Esophagus squamous epithelium (tissue), 5 donors: Measurements from ENCODE around the gene TGFBR3. TPM values are rescaled to one million over a fixed set of nuclear protein-coding genes. Genes with fewer than 3 reads are reported as not detected.
A peak's percentile ranks its signal among the peaks of the same experiment; 100 is the strongest.
"Not testable (repeated sequence)": the region's sequence is repeated elsewhere in the genome, so short reads cannot be mapped to it uniquely, and the experiment has no call there.

Experiments used
- DNase-seq: peaks from one replicate; lab custom pipeline; 2025; lab: John Stamatoyannopoulos, UW
- H3K27ac ChIP-seq, 4 donors: fragments of 200-600 bp; sonication (generic); one replicate each; pipeline ENCODE4 v1.5.1; 2016 to 2019; ENCODE audit warnings: mild to moderate bottlenecking in 1 of 4
- H3K27me3 ChIP-seq, 4 donors: fragments of 200-600 bp; sonication (generic); 1 replicate in 3 of 4; 2 replicates in 1 of 4; pipeline versions ENCODE4 v1.5.1 to v1.6.0; 2017 to 2021; ENCODE audit warnings: antibody characterized with exemption in 1 of 4
- H3K36me3 ChIP-seq, 3 donors: fragments of 200-600 bp; sonication (generic); one replicate each; pipeline ENCODE4 v1.5.1; 2016 to 2019
- H3K4me1 ChIP-seq, 3 donors: fragments of 200-600 bp; sonication (generic); one replicate each; pipeline ENCODE4 v1.5.1; 2017 to 2019
- H3K4me3 ChIP-seq, 4 donors: fragments of 200-600 bp; sonication (generic); 1 replicate in 3 of 4; 2 replicates in 1 of 4; pipeline ENCODE4 v1.5.1; 2016 to 2019; ENCODE audit warnings: mild to moderate bottlenecking in 2 of 4, moderate library complexity in 1 of 4
- H3K9me3 ChIP-seq, 3 donors: fragments of 200-600 bp; sonication (generic); one replicate each; pipeline ENCODE4 v1.5.1; 2016 to 2019
- CTCF ChIP-seq, 6 experiments: fragments of 450-650 bp in 4 of 6; fragments of 200-600 bp in 2 of 6; sonication (generic) in 2 of 6; IDR thresholded peaks; one replicate each; pipeline ENCODE4 v1.5.1; 2016 to 2019; ENCODE audit warnings: antibody characterized with exemption in 6 of 6, mild to moderate bottlenecking in 4 of 6, moderate library complexity in 4 of 6
- POLR2A ChIP-seq, 4 donors: fragments of 450-650 bp; IDR thresholded peaks; one replicate each; pipeline ENCODE4 v1.6.1; 2017; ENCODE audit warnings: antibody characterized with exemption in 4 of 4, mild to moderate bottlenecking in 4 of 4, moderate library complexity in 3 of 4
- WGBS, 2 donors: methylation state at CpG; one replicate each; pipeline ENCODE4 v1.1.5; 2018; 5-methylcytosine and 5-hydroxymethylcytosine counted together
- intact Hi-C: fragments of 100-400 bp; cut with DNase I; formaldehyde crosslinking; loops from one replicate; pipeline ENCODE4 v1.15.0; 2022
- total RNA-seq, 4 donors: library from RNA; depleted of rRNA; stranded (reverse); fragments of >200 nt; gene quantifications; one replicate each; pipeline ENCODE4 v1.1.0, GENCODE V29; 2016
- donor health status: DM: yes; HTN: yes; CAD: no.

TGFBR3 gene
- total RNA-seq, 4 donors from 2014 or later, result 11.3 to 119 (median 30.7) TPM

GRCh38 chr1:91836331-91837040 lies 49.5 kb downstream of the TGFBR3 start:
- no peaks in the 10 kb centered on the region for H3K27me3 ChIP-seq
- WGBS, 2 donors, result 72 to 78% methylated on average over 8 of the region's 8 CpGs
- peak overlapping the region in 3 of 4 donors; percentile 20 to 39 (median 24) for H3K27ac ChIP-seq
- intact Hi-C loops, result no loop called here
- peaks cover 0 to 27% (median 8%) of the 10 kb centered on the region in 3 donors for H3K4me1 ChIP-seq
- H3K9me3 ChIP-seq, result no peaks in the 10 kb centered on the region
- H3K4me3 ChIP-seq, result no peak overlapping the region
- no peaks in the 10 kb centered on the region for H3K36me3 ChIP-seq
- TF ChIP-seq CTCF (IDR thresholded peaks at IDR 0.05) (no peak), POLR2A (IDR thresholded peaks at IDR 0.05) (no peak)
- no peak for DNase-seq

DNA sequence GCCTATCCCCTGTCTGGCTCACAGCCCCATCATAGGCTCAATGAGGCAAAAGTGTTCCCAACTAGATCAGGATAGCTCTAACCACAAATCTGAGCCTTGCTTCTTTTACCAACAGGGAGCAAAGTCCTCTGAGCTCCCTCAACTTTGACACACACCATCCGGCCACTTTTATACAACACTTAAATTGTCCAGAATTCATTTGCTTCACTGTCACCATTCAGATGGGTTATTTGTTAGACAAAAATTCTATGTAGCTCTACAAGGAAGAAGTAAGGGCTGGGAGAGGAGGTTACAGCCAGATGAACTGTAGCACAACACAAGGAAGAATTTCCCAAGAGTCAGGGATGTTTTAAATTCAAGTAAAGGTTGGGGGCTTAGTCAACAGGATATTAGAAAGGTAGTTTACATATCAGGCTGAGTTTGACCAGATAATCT lies 50.8 kb downstream of the TGFBR3 start:
- intact Hi-C loops, result no loop called here
- 67 to 83% methylated on average over 1 of the region's 1 CpG for WGBS, 2 donors
- Histone ChIP-seq H3K27ac (peak overlapping the region in 2 of 4 donors; percentile 56 to 57), H3K4me3 (no peak overlapping the region), H3K9me3 (no peaks in the 10 kb centered on the region), H3K4me1 (peaks cover 9 to 32% (median 19%) of the 10 kb centered on the region in 3 donors), H3K27me3 (no peaks in the 10 kb centered on the region), H3K36me3 (no peaks in the 10 kb centered on the region)
- TF ChIP-seq POLR2A (IDR thresholded peaks at IDR 0.05) (no peak), CTCF (IDR thresholded peaks at IDR 0.05) (no peak)
- DNase-seq, result no peak

DNA sequence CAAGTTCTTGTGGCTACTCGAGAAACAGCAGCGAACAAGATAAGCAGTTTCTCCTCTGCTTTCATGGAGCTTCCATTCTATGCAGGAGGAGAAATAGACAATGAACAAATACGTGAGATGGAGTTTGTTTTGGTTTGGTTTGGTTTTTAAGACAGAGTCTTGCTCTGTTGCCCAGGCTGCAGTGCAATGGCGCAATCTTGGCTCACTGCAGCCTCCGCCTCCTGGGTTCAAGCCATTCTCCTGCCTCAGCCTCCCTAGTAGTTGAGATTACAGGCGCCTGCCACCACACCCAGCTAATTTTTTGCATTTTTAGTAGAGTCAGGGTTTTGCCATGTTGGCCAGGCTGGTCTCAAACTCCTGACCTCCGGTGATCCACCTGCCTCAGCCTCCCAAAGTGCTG lies 51.4 kb downstream of the TGFBR3 start:
- peaks cover 10 to 38% (median 23%) of the 10 kb centered on the region in 3 donors for H3K4me1 ChIP-seq
- H3K9me3 ChIP-seq, intact Hi-C loops, H3K36me3 ChIP-seq, H3K27me3 ChIP-seq, H3K4me3 ChIP-seq, DNase-seq: not testable (repeated sequence)
- 90 to 91% methylated on average over 6 to 7 of the region's 7 CpGs for WGBS, 2 donors
- H3K27ac ChIP-seq, result peak overlapping the region in 2 of 4 donors; percentile 56 to 57

- Histone ChIP-seq H3K27me3 (no peaks in the 10 kb centered on the region), H3K4me3 (no peak overlapping the region), H3K4me1 (peaks cover 13 to 41% (median 29%) of the 10 kb centered on the region in 3 donors), H3K36me3 (no peaks in the 10 kb centered on the region), H3K9me3 (no peaks in the 10 kb centered on the region), H3K27ac (peak overlapping the region in 1 of 4 donors; percentile 56)
- no peak for DNase-seq
- intact Hi-C loops, result no loop called here
- TF ChIP-seq POLR2A (IDR thresholded peaks at IDR 0.05), result no peak
- no peak for TF ChIP-seq CTCF (IDR thresholded peaks at IDR 0.05)
- 81 to 83% methylated on average over 1 of the region's 1 CpG for WGBS, 2 donors
Measured at GRCh38 chr1:91833946-91834345, 52.0 kb downstream of the TGFBR3 start.

GRCh38 chr1:91831132-91831930 lies 54.6 kb downstream of the TGFBR3 start:
- H3K9me3 ChIP-seq, result no peaks in the 10 kb centered on the region
- peak overlapping the region in 3 of 4 donors; percentile 72 to 83 (median 80) for H3K27ac ChIP-seq
- H3K27me3 ChIP-seq, result no peaks in the 10 kb centered on the region
- no peaks in the 10 kb centered on the region for H3K36me3 ChIP-seq
- TF ChIP-seq POLR2A (IDR thresholded peaks at IDR 0.05) (no peak), CTCF (IDR thresholded peaks at IDR 0.05) (no peak)
- 31 to 50% methylated on average over 8 of the region's 8 CpGs for WGBS, 2 donors
- DNase-seq, result no peak
- H3K4me3 ChIP-seq, result no peak overlapping the region
- H3K4me1 ChIP-seq, result peaks cover 25 to 65% (median 46%) of the 10 kb centered on the region in 3 donors
- intact Hi-C loops, result no loop called here
